ENCODE measurements around the gene TPBGL.

- TF ChIP-seq CTCF (IDR thresholded peaks at IDR 0.05; ENCODE audit: extremely low read depth in 1 of 2, insufficient read depth in 1 of 2, low read depth in 1 of 2, low read length in 2 of 2) (no peak), POLR2AphosphoS5 (IDR thresholded peaks at IDR 0.05; ENCODE audit: insufficient read depth, low read depth, low read length) (peak; percentile 38), POLR2A (IDR thresholded peaks at IDR 0.05; ENCODE audit: low read depth, low read length) (no peak), EZH2 (IDR thresholded peaks at IDR 0.05; ENCODE audit: borderline replicate concordance, low read depth, low read length, severe bottlenecking) (no peak), FOS (IDR thresholded peaks at IDR 0.05; ENCODE audit: borderline replicate concordance, insufficient read depth, low read length) (no peak)
- TF ChIP-seq, protein P1, sequence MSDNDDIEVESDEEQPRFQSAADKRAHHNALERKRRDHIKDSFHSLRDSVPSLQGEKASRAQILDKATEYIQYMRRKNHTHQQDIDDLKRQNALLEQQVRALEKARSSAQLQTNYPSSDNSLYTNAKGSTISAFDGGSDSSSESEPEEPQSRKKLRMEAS (IDR thresholded peaks at IDR 0.05; ENCODE audit: insufficient read depth, insufficient read length), result no peak
Measured at GRCh38 chr11:75280770-75281468, 40.3 kb downstream of the TPBGL start.

All from endothelial cell of umbilical vein (primary cell).